ENCODE measurements around the gene TXNDC17. TPM values are rescaled to one million over a fixed set of nuclear protein-coding genes. Genes with fewer than 3 reads are reported as not detected.

Gene TXNDC17
- total and polyA plus RNA-seq, 2 of the 13 experiments (the other 11 are each of a cell fraction or from before 2014, with no cell fraction given): 188 to 266 TPM

- TF ChIP-seq, protein P1, sequence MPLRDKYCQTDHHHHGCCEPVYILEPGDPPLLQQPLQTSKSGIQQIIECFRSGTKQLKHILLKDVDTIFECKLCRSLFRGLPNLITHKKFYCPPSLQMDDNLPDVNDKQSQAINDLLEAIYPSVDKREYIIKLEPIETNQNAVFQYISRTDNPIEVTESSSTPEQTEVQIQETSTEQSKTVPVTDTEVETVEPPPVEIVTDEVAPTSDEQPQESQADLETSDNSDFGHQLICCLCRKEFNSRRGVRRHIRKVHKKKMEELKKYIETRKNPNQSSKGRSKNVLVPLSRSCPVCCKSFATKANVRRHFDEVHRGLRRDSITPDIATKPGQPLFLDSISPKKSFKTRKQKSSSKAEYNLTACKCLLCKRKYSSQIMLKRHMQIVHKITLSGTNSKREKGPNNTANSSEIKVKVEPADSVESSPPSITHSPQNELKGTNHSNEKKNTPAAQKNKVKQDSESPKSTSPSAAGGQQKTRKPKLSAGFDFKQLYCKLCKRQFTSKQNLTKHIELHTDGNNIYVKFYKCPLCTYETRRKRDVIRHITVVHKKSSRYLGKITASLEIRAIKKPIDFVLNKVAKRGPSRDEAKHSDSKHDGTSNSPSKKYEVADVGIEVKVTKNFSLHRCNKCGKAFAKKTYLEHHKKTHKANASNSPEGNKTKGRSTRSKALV (CRISPR knock-in tag; IDR thresholded peaks at IDR 0.05): peak; percentile 65; the same call in 1 of the 2 replicates
- TF ChIP-seq ZNF550 (CRISPR knock-in tag; IDR thresholded peaks at IDR 0.05; ENCODE audit: borderline replicate concordance): no peak
- 0 out of 2 replicates have a peak, but pooled peaks have one; percentile 29 for TF ChIP-seq IRF9 (CRISPR knock-in tag; IDR thresholded peaks at IDR 0.05; ENCODE audit: borderline replicate concordance)
- peak; percentile 50; the same call in 1 of the 2 replicates for TF ChIP-seq TFE3 (CRISPR knock-in tag; IDR thresholded peaks at IDR 0.05)
- TF ChIP-seq, protein P2, sequence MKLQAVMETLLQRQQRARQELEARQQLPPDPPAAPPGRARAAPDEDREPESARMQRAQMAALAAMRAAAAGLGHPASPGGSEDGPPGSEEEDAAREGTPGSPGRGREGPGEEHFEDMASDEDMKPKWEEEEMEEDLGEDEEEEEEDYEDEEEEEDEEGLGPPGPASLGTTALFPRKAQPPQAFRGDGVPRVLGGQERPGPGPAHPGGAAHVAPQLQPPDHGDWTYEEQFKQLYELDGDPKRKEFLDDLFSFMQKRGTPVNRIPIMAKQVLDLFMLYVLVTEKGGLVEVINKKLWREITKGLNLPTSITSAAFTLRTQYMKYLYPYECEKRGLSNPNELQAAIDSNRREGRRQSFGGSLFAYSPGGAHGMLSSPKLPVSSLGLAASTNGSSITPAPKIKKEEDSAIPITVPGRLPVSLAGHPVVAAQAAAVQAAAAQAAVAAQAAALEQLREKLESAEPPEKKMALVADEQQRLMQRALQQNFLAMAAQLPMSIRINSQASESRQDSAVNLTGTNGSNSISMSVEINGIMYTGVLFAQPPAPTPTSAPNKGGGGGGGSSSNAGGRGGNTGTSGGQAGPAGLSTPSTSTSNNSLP (IDR thresholded peaks at IDR 0.05; ENCODE audit: low read depth, low read length): 0 out of 2 replicates have a peak, but pooled peaks have one; percentile 42
- peak; percentile 78; the same call in 1 of the 2 replicates for TF ChIP-seq HMG20A (CRISPR knock-in tag; IDR thresholded peaks at IDR 0.05; ENCODE audit: borderline replicate concordance)
- TF ChIP-seq SOX13 (IDR thresholded peaks at IDR 0.05): no peak; the same call in 1 of the 2 replicates
- TF ChIP-seq SOX13 (CRISPR knock-in tag; conservative IDR thresholded peaks at IDR 0.05 in 1 of 2, IDR thresholded peaks at IDR 0.05 in 1 of 2): peak in 1 of 2 experiments; percentile 65; a peak in 2 of 4 replicates
- no peak for TF ChIP-seq ZNF138 (CRISPR knock-in tag; IDR thresholded peaks at IDR 0.05; ENCODE audit: low read depth)
- TF ChIP-seq NCOR1 (IDR thresholded peaks at IDR 0.05; ENCODE audit: borderline replicate concordance, low read length): peak; percentile 48; the same call in 1 of the 2 replicates
- TF ChIP-seq JUNB (CRISPR knock-in tag; IDR thresholded peaks at IDR 0.05; ENCODE audit: borderline replicate concordance): no peak
- TF ChIP-seq, protein P3, sequence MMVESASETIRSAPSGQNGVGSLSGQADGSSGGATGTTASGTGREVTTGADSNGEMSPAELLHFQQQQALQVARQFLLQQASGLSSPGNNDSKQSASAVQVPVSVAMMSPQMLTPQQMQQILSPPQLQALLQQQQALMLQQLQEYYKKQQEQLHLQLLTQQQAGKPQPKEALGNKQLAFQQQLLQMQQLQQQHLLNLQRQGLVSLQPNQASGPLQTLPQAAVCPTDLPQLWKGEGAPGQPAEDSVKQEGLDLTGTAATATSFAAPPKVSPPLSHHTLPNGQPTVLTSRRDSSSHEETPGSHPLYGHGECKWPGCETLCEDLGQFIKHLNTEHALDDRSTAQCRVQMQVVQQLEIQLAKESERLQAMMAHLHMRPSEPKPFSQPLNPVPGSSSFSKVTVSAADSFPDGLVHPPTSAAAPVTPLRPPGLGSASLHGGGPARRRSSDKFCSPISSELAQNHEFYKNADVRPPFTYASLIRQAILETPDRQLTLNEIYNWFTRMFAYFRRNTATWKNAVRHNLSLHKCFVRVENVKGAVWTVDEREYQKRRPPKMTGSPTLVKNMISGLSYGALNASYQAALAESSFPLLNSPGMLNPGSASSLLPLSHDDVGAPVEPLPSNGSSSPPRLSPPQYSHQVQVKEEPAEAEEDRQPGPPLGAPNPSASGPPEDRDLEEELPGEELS (CRISPR knock-in tag; IDR thresholded peaks at IDR 0.05): peak; percentile 76
- 0 out of 2 replicates have a peak, but pooled peaks have one; percentile 18 for TF ChIP-seq KDM5B (CRISPR knock-in tag; IDR thresholded peaks at IDR 0.05; ENCODE audit: borderline replicate concordance)
- no peak for TF ChIP-seq ZSCAN31 (CRISPR knock-in tag; IDR thresholded peaks at IDR 0.05; ENCODE audit: low read depth)
- peak; percentile 46; the same call in 1 of the 2 replicates for TF ChIP-seq ZNF414 (CRISPR knock-in tag; IDR thresholded peaks at IDR 0.05)
- TF ChIP-seq HNF4A (CRISPR knock-in tag; IDR thresholded peaks at IDR 0.05): peak; percentile 72
- TF ChIP-seq NFKBIZ (CRISPR knock-in tag; IDR thresholded peaks at IDR 0.05): no peak
- peak; percentile 21 for TF ChIP-seq ASH2L (IDR thresholded peaks at IDR 0.05; ENCODE audit: insufficient read length, low read depth, low read length)
- TF ChIP-seq NCOA2 (CRISPR knock-in tag; IDR thresholded peaks at IDR 0.05): peak; percentile 76
These were observed 42.3 kb downstream of the TXNDC17 start (continued) for GRCh38 chr17:6683081-6683684.

All from HepG2 (cell line).